Panc1 (cell line): Measurements from ENCODE around the gene MEX3A. TPM values are rescaled to one million over a fixed set of nuclear protein-coding genes. Genes with fewer than 3 reads are reported as not detected.

Experiments used
- ATAC-seq: fragments of 200-7000 bp; cut with Tn5 transposase; 2 replicates; pipeline ENCODE4 v1.9.1; 2020; ENCODE audit warnings: mild to moderate bottlenecking, moderate library complexity
- BruUV-seq: library from RNA; stranded (reverse); fragments of 400-500 nt; replicated peaks from 2 replicates; lab custom pipeline; 2021; lab: Mats Ljungman, UMichigan
- CTCF ChIA-PET: fragments of 300-600 bp; sonication (Branson Sonifier 250); formaldehyde crosslinking; loops from one replicate; lab custom pipeline; 2022; ENCODE audit warnings: antibody characterized with exemption; lab: Charles Lee
- POLR2A ChIA-PET: fragments of 300-600 bp; sonication (Branson Sonifier 250); formaldehyde crosslinking; loops from one replicate; lab custom pipeline; 2022; ENCODE audit warnings: antibody characterized with exemption; lab: Charles Lee
- DNase-seq: peaks from one replicate; pipeline ENCODE4 v3.0.0-alpha.2; 2010; ENCODE audit warnings: low read depth, low spot score
- H3K27ac ChIP-seq: 2 replicates; pipeline ENCODE4 v1.5.1; 2011; ENCODE audit warnings: mild to moderate bottlenecking, low read length, inconsistent platforms
- H3K27me3 ChIP-seq: fragments of 200-500 bp; sonication (Bioruptor generic); 2 replicates; pipeline ENCODE4 v1.6.0; 2014; ENCODE audit warnings: low read length, inconsistent platforms; ENCODE audit not compliant: control insufficient read depth, insufficient read depth
- H3K36me3 ChIP-seq: fragments of 200-500 bp; sonication (Bioruptor generic); 2 replicates; pipeline ENCODE4 v1.5.1; 2014; ENCODE audit warnings: inconsistent platforms, mild to moderate bottlenecking, low read length, moderate library complexity; ENCODE audit not compliant: control insufficient read depth, insufficient read depth
- H3K4me1 ChIP-seq: 2 replicates; pipeline ENCODE4 v1.5.1; 2011; ENCODE audit warnings: inconsistent platforms, mild to moderate bottlenecking, low read length, moderate library complexity; ENCODE audit not compliant: control insufficient read depth, insufficient read depth
- H3K4me3 ChIP-seq, 2 experiments: 2 replicates each; pipeline ENCODE4 v1.5.1; 2011 to 2012; ENCODE audit warnings: low read depth in 2 of 2, low read length in 2 of 2, mild to moderate bottlenecking in 2 of 2, inconsistent platforms in 1 of 2, moderate library complexity in 1 of 2
- H3K9me3 ChIP-seq: fragments of 200-500 bp; sonication (Bioruptor generic); 2 replicates; pipeline ENCODE4 v1.5.1; 2014; ENCODE audit warnings: low read depth, mild to moderate bottlenecking, inconsistent platforms, low read length, moderate library complexity; ENCODE audit not compliant: control insufficient read depth, insufficient read depth
- CTCF ChIP-seq: fragments of 450-650 bp; IDR thresholded peaks from 2 replicates; pipeline ENCODE4 v1.5.1; 2017; ENCODE audit warnings: mild to moderate bottlenecking
- POLR2AphosphoS5 ChIP-seq: IDR thresholded peaks from 2 replicates; pipeline ENCODE4 v1.6.1; 2012; ENCODE audit warnings: mild to moderate bottlenecking, low read depth, low read length, moderate library complexity
- SIN3A ChIP-seq: IDR thresholded peaks from 2 replicates; pipeline ENCODE4 v1.6.1; 2012; ENCODE audit warnings: low read depth, mild to moderate bottlenecking, low read length, moderate library complexity, borderline replicate concordance; ENCODE audit not compliant: insufficient read depth
- TCF7L2 ChIP-seq: IDR thresholded peaks from 2 replicates; pipeline ENCODE4 v1.6.1; 2011; ENCODE audit warnings: mild to moderate bottlenecking, low read depth, low read length, inconsistent platforms
- in situ Hi-C: cut with HindIII; loops from 2 replicates; pipeline ENCODE4 v1.10.0; 2016; ENCODE audit warnings: low sequenced_read_pairs, low pct_unique_long_range_greater_than_20kb
- intact Hi-C: fragments of 100-400 bp; cut with micrococcal nuclease; formaldehyde crosslinking; loops from one replicate; pipeline ENCODE4 v1.10.0; 2022; ENCODE audit not compliant: unreplicated experiment
- total RNA-seq: library from RNA; stranded (reverse); gene quantifications from one replicate; pipeline ENCODE4 v1.2.1, GENCODE V29; 2021; ENCODE audit not compliant: unreplicated experiment
- TF ChIP-seq, protein P1 (sequence below), 2 experiments: IDR thresholded peaks; 2 replicates each; pipeline ENCODE4 v1.6.1; 2011 to 2012; ENCODE audit warnings: low read depth in 2 of 2, control low read depth in 1 of 2, low read length in 1 of 2, mild to moderate bottlenecking in 1 of 2, moderate library complexity in 1 of 2; ENCODE audit not compliant: insufficient read depth in 1 of 2

MEX3A gene
- total RNA-seq, 1 experiment from 2014 or later = 15.8 TPM

DNA sequence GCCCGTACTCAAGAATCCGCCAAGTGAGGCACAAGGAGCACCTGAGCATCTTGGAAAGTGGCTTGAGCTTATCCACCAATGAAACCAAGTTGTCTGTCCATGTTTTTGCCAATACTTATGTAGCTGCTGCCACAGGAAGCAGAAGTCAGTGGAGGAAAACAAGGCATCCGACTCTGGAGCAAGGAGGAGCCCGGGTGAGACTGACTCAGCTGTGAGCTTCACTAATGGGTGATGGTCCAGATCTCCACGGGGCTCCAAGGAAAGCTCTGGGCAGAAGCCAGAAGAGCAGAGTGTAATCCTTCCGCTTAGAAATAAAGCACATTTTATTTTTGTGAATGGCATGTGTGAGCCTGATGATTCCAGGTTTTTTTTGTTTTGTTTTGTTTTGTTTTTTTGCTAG lies 49.3 kb downstream of the MEX3A start:
- POLR2A ChIA-PET = interaction anchor here (0.6 kb wide), 2 partner anchors 95 to 99 kb away, joined by 3 read pairs; partner anchors contain the start of gene KHDC4
- DNase-seq (no peak), ATAC-seq (0 out of 2 replicates have a peak, but pooled peaks have one; percentile 23)
- Histone ChIP-seq H3K36me3 (no peaks in the 10 kb centered on the region), H3K27me3 (no peaks in the 10 kb centered on the region), H3K9me3 (no peaks in the 10 kb centered on the region), H3K4me1 (no peaks in the 10 kb centered on the region), H3K27ac (no peak overlapping the region), H3K4me3 (no peak overlapping the region)
- intact Hi-C loops (no loop called here), in situ Hi-C loops (no loop called here)
- no peak for TF ChIP-seq CTCF
- no peak for TF ChIP-seq SIN3A
- TF ChIP-seq, protein P1, sequence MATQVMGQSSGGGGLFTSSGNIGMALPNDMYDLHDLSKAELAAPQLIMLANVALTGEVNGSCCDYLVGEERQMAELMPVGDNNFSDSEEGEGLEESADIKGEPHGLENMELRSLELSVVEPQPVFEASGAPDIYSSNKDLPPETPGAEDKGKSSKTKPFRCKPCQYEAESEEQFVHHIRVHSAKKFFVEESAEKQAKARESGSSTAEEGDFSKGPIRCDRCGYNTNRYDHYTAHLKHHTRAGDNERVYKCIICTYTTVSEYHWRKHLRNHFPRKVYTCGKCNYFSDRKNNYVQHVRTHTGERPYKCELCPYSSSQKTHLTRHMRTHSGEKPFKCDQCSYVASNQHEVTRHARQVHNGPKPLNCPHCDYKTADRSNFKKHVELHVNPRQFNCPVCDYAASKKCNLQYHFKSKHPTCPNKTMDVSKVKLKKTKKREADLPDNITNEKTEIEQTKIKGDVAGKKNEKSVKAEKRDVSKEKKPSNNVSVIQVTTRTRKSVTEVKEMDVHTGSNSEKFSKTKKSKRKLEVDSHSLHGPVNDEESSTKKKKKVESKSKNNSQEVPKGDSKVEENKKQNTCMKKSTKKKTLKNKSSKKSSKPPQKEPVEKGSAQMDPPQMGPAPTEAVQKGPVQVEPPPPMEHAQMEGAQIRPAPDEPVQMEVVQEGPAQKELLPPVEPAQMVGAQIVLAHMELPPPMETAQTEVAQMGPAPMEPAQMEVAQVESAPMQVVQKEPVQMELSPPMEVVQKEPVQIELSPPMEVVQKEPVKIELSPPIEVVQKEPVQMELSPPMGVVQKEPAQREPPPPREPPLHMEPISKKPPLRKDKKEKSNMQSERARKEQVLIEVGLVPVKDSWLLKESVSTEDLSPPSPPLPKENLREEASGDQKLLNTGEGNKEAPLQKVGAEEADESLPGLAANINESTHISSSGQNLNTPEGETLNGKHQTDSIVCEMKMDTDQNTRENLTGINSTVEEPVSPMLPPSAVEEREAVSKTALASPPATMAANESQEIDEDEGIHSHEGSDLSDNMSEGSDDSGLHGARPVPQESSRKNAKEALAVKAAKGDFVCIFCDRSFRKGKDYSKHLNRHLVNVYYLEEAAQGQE (IDR thresholded peaks at IDR 0.05; ENCODE audit: insufficient read depth in 1 of 2, low read depth in 2 of 2, low read length in 1 of 2) = no peak
- no peak for TF ChIP-seq TCF7L2
- no peak for TF ChIP-seq POLR2AphosphoS5
- no TSS peak for BruUV-seq
- CTCF ChIA-PET = interaction anchor here (0.7 kb wide), 1 partner anchor 95 kb away, joined by 9 read pairs; no protein-coding TSS in a partner anchor

GRCh38 chr1:156026588-156026987 lies 55.7 kb downstream of the MEX3A start:
- no peak for TF ChIP-seq CTCF
- no peak for TF ChIP-seq TCF7L2
- TF ChIP-seq, protein P1 (IDR thresholded peaks at IDR 0.05; ENCODE audit: insufficient read depth in 1 of 2, low read depth in 2 of 2, low read length in 1 of 2) = no peak
- no peak for TF ChIP-seq POLR2AphosphoS5
- TF ChIP-seq SIN3A = no peak
- no peaks in the 10 kb centered on the region for H3K27me3 ChIP-seq
- no peaks in the 10 kb centered on the region for H3K36me3 ChIP-seq
- intact Hi-C loops (no loop called here), in situ Hi-C loops (no loop called here)
- no peak overlapping the region for H3K4me3 ChIP-seq
- H3K9me3 ChIP-seq = no peaks in the 10 kb centered on the region
- POLR2A ChIA-PET = no interaction called here
- no peak overlapping the region for H3K27ac ChIP-seq
- DNase-seq = no peak
- no TSS peak for BruUV-seq
- no peaks in the 10 kb centered on the region for H3K4me1 ChIP-seq
- no peak; the same call in 1 of the 2 replicates for ATAC-seq
- CTCF ChIA-PET = no interaction called here
